ENCODE measurements around the gene PPM1J.

GRCh38 chr1:112731451-112731850 lies 16.3 kb upstream of the PPM1J start:
- TF ChIP-seq CTCF (IDR thresholded peaks at IDR 0.05) = no peak
- TF ChIP-seq POLR2A (IDR thresholded peaks at IDR 0.05) = no peak

Data from lower leg skin (tissue), 3 donors.